Measurements from ENCODE around the gene VAV3.

VAV3 gene

GRCh38 chr1:107877092-107877491 is 87.9 kb downstream of the VAV3 start:
- in situ Hi-C loops (cut with HindIII; ENCODE audit: low sequenced_read_pairs) = no loop called here
- H3K4me3 ChIP-seq (ENCODE audit: low read depth, low read length) = no peak overlapping the region
- peak; percentile 35 for DNase-seq (ENCODE audit: low read depth)
- TF ChIP-seq CTCF (IDR thresholded peaks at IDR 0.05; ENCODE audit: low read depth, low read length, missing control alignments) = no peak

DNA sequence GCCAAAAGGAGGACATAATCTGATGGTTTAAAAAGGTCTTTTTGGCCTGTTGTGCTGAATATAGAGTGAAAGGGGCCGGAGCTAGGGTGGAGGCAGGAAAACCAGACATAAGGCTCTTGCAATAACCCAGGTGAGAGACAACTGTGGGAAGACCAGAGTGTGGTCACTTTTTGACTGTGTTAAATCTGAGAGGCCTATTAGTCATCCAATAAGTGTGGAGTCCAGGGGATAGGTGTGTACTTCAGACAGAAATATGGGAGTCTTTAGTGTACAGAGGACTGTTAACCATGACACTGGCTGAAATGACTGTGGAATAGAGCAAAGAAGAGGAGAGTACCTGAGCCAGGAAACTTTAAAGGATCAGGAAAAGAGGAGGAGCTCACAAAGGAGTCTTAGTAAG is 89.3 kb downstream of the VAV3 start:
- no peak overlapping the region for H3K4me3 ChIP-seq (ENCODE audit: low read depth, low read length)
- TF ChIP-seq CTCF (IDR thresholded peaks at IDR 0.05; ENCODE audit: low read depth, low read length, missing control alignments) = no peak
- DNase-seq (ENCODE audit: low read depth) = no peak
- in situ Hi-C loops (cut with HindIII; ENCODE audit: low sequenced_read_pairs) = no loop called here

DNA sequence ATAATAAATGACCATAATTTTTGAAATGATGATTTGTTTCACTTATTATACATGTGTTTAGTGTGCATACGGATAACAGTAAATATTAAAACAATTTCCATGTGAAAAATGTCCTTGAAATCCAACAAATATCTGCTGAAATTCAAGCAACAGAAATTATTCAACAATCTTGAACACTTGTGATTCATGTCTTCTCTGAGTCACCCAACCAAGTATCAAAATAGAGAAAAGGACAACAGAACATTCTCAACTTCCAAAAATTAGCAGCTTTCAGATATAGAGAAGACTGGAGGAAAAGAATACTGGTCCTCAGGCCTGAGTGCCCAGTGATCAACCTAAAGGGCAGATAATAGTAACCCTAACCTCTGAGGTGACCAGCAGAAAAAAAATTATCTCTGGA is 90.8 kb downstream of the VAV3 start:
- in situ Hi-C loops (cut with HindIII; ENCODE audit: low sequenced_read_pairs) = no loop called here
- no peak for DNase-seq (ENCODE audit: low read depth)
- TF ChIP-seq CTCF (IDR thresholded peaks at IDR 0.05; ENCODE audit: low read depth, low read length, missing control alignments) = no peak
- H3K4me3 ChIP-seq (ENCODE audit: low read depth, low read length) = no peak overlapping the region

GRCh38 chr1:107871687-107872395 is 93.1 kb downstream of the VAV3 start:
- in situ Hi-C loops (cut with HindIII; ENCODE audit: low sequenced_read_pairs) = no loop called here
- DNase-seq (ENCODE audit: low read depth) = no peak
- TF ChIP-seq CTCF (IDR thresholded peaks at IDR 0.05; ENCODE audit: low read depth, low read length, missing control alignments) = no peak
- H3K4me3 ChIP-seq (ENCODE audit: low read depth, low read length) = no peak overlapping the region

DNA sequence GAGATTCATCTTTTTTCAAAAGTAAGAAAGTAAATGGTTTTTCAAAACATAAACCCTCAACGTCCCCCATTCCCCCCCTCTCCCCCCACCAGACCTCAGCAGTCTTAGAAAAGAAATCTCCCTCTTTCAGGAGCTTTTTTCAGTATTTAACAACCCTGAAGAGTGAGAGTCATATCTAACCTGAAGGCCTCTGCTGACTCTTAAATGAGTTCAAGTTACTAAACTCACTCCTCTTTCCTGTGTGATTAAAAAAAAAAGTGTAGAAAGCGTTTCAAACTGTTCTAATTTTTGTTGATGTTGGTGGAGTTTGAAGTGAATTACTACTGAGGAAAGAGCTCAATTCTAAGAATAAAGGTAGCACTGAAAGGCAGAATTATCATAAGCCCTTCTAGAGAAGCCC is 93.7 kb downstream of the VAV3 start:
- no peak overlapping the region for H3K4me3 ChIP-seq (ENCODE audit: low read depth, low read length)
- no peak for TF ChIP-seq CTCF (IDR thresholded peaks at IDR 0.05; ENCODE audit: low read depth, low read length, missing control alignments)
- no peak for DNase-seq (ENCODE audit: low read depth)
- in situ Hi-C loops (cut with HindIII; ENCODE audit: low sequenced_read_pairs) = no loop called here

DNA sequence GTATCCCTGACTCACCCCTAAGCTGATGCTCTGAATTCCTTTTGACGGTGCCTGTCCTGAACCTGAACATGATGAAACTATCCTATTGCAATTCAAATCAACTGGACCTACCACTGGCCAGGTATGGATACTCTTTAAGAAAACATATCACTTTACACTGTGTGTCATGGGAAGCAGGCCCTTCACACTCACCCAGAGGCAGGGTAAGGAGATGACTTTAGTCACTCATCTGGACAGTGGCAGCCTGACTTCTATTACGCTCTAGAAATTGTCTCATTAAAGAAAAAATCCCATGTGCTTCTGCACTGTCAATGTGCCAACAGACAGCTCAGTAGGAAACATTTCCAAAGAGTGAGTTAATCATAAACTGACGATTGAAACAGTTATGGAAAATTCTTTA is 94.3 kb downstream of the VAV3 start:
- TF ChIP-seq CTCF (IDR thresholded peaks at IDR 0.05; ENCODE audit: low read depth, low read length, missing control alignments) = no peak
- no peak overlapping the region for H3K4me3 ChIP-seq (ENCODE audit: low read depth, low read length)
- in situ Hi-C loops (cut with HindIII; ENCODE audit: low sequenced_read_pairs) = no loop called here
- no peak for DNase-seq (ENCODE audit: low read depth)
